ENCODE results near the gene CSAD. TPM values are rescaled to one million over a fixed set of nuclear protein-coding genes. Genes with fewer than 3 reads are reported as not detected.

Gene CSAD
- polyA plus RNA-seq, 1 donor (not counting 4 experiments of a cell fraction or from before 2014, with no cell fraction given): 19.5 TPM

DNA sequence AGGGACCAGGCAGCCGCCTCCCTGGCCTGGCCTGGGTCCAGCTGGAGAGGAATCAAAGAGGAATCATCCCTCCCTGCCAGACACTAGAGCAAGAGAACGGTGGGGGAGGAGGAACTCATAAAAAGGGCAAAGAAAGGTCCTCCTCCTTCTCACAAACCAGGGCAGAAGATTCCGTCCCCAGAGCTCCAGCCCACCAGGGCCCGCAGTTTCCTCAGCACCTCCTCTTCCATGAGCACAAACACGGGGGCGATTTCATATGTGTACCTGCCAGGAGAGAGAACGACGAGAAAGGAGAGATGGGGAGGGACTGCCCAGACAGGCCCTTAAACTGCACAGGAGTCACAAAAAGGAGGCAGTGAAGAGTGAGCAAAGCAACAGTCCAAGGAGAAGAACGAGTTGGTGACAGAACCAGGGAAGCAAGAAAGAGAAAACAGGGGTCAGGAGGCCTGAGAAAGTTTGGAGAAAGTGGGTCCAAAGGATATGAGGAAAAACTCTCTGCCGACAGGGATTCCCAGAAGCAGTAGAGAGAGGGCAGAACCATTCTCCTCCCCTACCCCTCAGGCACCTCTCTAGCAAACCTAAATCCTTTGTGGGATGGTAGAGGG lies 8.9 kb downstream of the CSAD start:
- Histone ChIP-seq H3K9me1 (ENCODE audit: control insufficient read depth, extremely low read depth, insufficient read depth, low read length) (no peaks in the 10 kb centered on the region), H3K4me3 (ENCODE audit: control insufficient read depth in 2 of 3, extremely low read depth in 1 of 3, insufficient read depth in 2 of 3, low read depth in 1 of 3, low read length in 3 of 3) (no peak overlapping the region), H3K9ac (ENCODE audit: control insufficient read depth, extremely low read depth, insufficient read depth, low read length) (no peak overlapping the region), H4K20me1 (ENCODE audit: control insufficient read depth, extremely low read depth, insufficient read depth, low read length) (no peaks in the 10 kb centered on the region), H2AFZ (ENCODE audit: control insufficient read depth, low read length) (no peak overlapping the region), H3K9me3 (ENCODE audit: control insufficient read depth, low read depth, low read length) (no peaks in the 10 kb centered on the region), H3K79me2 (ENCODE audit: control insufficient read depth, insufficient read depth, low read length) (no peaks in the 10 kb centered on the region), H3K4me2 (ENCODE audit: control insufficient read depth, extremely low read depth, insufficient read depth, low read depth, low read length) (no peak overlapping the region), H3K4me1 (ENCODE audit: control insufficient read depth, extremely low read depth, insufficient read depth, low read length) (peaks cover 13% of the 10 kb centered on the region), H3K36me3 (ENCODE audit: control insufficient read depth in 2 of 2, extremely low read depth in 1 of 2, insufficient read depth in 2 of 2, low read length in 2 of 2) (peaks cover 0 to 7% of the 10 kb centered on the region in 2 experiments), H3K27me3 (ENCODE audit: control insufficient read depth, extremely low read depth, insufficient read depth, low read length) (no peaks in the 10 kb centered on the region), H3K27ac (ENCODE audit: control insufficient read depth, insufficient read depth, low read length) (no peak overlapping the region)
- dilution Hi-C loops (cut with MboI; ENCODE audit: extremely low pct_ligation_motif_present, low sequenced_read_pairs): no loop called here
- DNase-seq (ENCODE audit: low read depth, low spot score): no peak
- FAIRE-seq: no peak
- no peak for TF ChIP-seq EZH2 (IDR thresholded peaks at IDR 0.05; ENCODE audit: low read length)
- TF ChIP-seq, protein P1, sequence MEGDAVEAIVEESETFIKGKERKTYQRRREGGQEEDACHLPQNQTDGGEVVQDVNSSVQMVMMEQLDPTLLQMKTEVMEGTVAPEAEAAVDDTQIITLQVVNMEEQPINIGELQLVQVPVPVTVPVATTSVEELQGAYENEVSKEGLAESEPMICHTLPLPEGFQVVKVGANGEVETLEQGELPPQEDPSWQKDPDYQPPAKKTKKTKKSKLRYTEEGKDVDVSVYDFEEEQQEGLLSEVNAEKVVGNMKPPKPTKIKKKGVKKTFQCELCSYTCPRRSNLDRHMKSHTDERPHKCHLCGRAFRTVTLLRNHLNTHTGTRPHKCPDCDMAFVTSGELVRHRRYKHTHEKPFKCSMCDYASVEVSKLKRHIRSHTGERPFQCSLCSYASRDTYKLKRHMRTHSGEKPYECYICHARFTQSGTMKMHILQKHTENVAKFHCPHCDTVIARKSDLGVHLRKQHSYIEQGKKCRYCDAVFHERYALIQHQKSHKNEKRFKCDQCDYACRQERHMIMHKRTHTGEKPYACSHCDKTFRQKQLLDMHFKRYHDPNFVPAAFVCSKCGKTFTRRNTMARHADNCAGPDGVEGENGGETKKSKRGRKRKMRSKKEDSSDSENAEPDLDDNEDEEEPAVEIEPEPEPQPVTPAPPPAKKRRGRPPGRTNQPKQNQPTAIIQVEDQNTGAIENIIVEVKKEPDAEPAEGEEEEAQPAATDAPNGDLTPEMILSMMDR (optimal IDR thresholded peaks at IDR 0.05 in 1 of 3, IDR thresholded peaks at IDR 0.05 in 1 of 3, conservative IDR thresholded peaks at IDR 0.05 in 1 of 3; ENCODE audit: extremely low read depth in 1 of 3, insufficient read depth in 2 of 3, low read length in 3 of 3): no peak

DNA sequence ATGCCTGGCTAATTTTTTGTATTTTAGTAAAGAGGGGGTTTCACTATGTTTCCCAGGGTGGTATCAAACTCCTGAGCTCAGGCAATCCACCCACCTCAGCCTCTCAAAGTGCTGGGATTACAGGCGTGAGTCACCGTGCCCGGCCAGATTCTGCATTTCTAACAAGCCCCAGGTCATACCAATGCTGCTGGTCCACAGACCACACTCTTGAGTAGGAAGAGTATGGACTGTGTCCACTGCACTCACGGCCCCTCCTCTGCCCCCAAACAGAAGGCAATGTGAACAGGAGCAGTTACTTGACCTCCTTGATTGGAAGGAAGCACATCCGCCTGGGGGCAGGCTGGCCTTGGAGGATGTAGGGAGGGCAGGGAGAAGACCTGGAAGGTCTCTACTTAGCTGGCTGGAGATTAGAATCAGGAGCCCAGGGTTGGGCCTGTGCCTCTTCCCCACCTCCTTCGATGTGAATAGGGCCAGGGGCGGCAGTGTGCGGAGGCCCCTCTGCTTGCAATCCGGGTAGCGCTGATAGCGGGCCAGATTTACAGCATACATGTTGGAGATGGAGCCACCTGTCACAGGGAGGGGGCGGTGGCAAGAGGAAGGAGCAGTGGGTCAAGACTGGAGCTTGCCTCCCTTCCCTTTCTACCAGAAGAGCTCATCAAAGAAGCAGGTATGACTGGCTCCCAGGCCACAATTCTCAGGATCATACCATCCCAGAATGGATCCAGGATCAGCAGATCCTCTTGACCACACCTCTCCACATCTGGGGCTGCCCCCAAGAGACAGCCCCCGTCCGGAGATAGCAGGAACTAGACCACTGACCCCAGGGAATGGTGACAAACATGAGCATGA lies 9.6 kb downstream of the CSAD start:
- Histone ChIP-seq H3K4me3 (ENCODE audit: control insufficient read depth in 2 of 3, extremely low read depth in 1 of 3, insufficient read depth in 2 of 3, low read depth in 1 of 3, low read length in 3 of 3) (no peak overlapping the region), H3K4me2 (ENCODE audit: control insufficient read depth, extremely low read depth, insufficient read depth, low read depth, low read length) (no peak overlapping the region), H2AFZ (ENCODE audit: control insufficient read depth, low read length) (no peak overlapping the region), H3K9me3 (ENCODE audit: control insufficient read depth, low read depth, low read length) (no peaks in the 10 kb centered on the region), H3K9me1 (ENCODE audit: control insufficient read depth, extremely low read depth, insufficient read depth, low read length) (no peaks in the 10 kb centered on the region), H3K79me2 (ENCODE audit: control insufficient read depth, insufficient read depth, low read length) (no peaks in the 10 kb centered on the region), H3K36me3 (ENCODE audit: control insufficient read depth in 2 of 2, extremely low read depth in 1 of 2, insufficient read depth in 2 of 2, low read length in 2 of 2) (peaks cover 0 to 7% of the 10 kb centered on the region in 2 experiments), H3K9ac (ENCODE audit: control insufficient read depth, extremely low read depth, insufficient read depth, low read length) (no peak overlapping the region), H4K20me1 (ENCODE audit: control insufficient read depth, extremely low read depth, insufficient read depth, low read length) (no peaks in the 10 kb centered on the region), H3K27ac (ENCODE audit: control insufficient read depth, insufficient read depth, low read length) (no peak overlapping the region), H3K27me3 (ENCODE audit: control insufficient read depth, extremely low read depth, insufficient read depth, low read length) (no peaks in the 10 kb centered on the region), H3K4me1 (ENCODE audit: control insufficient read depth, extremely low read depth, insufficient read depth, low read length) (peaks cover 16% of the 10 kb centered on the region)
- TF ChIP-seq, protein P1 (optimal IDR thresholded peaks at IDR 0.05 in 1 of 3, IDR thresholded peaks at IDR 0.05 in 1 of 3, conservative IDR thresholded peaks at IDR 0.05 in 1 of 3; ENCODE audit: extremely low read depth in 1 of 3, insufficient read depth in 2 of 3, low read length in 3 of 3): no peak
- TF ChIP-seq EZH2 (IDR thresholded peaks at IDR 0.05; ENCODE audit: low read length): no peak
- FAIRE-seq: no peak
- dilution Hi-C loops (cut with MboI; ENCODE audit: extremely low pct_ligation_motif_present, low sequenced_read_pairs): no loop called here
- DNase-seq (ENCODE audit: low read depth, low spot score): no peak

All from keratinocyte (primary cell).